HG03439 (cell line): ENCODE measurements around the gene ACAN.

Source experiments
- ATAC-seq: cut with Tn5 transposase; IDR thresholded peaks from one replicate; pipeline ENCODE4 v1.9.1; 2021; ENCODE audit warnings: mild to moderate bottlenecking, moderate library complexity; ENCODE audit not compliant: unreplicated experiment

The ACAN gene

DNA sequence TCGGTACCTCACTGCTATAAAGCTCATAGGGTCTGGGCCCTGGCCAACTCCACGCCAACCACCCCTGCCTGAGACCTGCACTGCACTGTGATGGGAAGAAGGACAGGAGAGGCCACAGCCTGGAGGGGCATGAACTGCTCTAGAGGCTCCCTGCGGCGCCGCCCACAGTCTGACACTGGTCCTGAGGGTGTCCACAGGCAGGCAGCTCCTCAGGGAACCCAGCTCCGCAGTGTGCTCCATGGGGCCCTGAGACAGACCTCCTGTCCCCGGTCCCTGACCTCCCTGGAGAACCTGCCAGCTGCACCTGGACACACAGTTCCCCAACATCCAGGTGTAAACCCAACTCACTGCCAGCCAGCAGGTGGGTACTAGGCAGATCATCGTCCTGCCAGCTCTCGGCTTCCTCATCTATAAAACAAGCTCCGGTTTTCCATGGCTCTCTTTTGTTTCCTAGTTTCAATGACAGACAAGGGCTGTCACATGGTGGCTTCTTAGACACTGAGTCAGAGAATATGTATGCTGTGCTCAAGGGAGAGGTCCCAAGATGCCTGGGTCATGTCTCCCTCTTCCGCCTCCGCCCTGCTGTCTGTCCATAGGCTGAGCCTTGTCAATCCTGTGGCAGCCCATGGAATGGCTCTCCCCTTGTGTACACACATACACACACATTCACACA is 97.2 kb downstream of the ACAN start:
- no peak for ATAC-seq

- ATAC-seq = no peak
These were observed 97.8 kb downstream of the ACAN start for GRCh38 chr15:88900982-88901418.

GRCh38 chr15:88901508-88902220 is 98.4 kb downstream of the ACAN start:
- no peak for ATAC-seq

DNA sequence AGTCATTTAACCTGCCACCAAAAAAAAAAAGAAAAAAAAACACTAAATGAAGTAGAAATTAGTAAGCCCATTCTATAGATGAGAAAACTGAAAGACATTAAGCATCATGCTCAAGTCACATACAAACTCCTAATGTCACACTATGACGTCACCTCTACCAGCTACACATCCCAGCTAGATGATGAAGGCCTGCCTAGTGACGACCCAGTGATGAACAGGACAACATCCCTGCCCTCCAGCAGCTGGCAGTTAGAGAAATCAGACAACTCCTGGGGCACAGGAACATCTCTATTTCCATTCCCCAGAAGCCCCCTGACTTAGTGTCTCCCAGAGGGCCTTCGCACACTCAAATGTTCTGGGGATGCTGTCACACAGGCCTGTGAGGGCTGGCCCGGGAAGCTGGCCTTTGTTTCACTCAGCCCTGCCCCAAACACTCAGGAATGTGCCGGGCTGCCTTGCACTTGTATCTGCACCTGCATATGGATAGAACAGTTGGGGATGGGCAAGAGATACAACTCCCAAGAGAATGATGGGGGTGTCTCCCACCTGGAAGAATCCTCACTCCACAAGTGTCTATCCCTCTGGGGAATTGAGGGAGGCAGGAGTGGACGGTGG is 99.1 kb downstream of the ACAN start:
- ATAC-seq = no peak

GRCh38 chr15:88902846-88903245 is 99.6 kb downstream of the ACAN start:
- no peak for ATAC-seq

DNA sequence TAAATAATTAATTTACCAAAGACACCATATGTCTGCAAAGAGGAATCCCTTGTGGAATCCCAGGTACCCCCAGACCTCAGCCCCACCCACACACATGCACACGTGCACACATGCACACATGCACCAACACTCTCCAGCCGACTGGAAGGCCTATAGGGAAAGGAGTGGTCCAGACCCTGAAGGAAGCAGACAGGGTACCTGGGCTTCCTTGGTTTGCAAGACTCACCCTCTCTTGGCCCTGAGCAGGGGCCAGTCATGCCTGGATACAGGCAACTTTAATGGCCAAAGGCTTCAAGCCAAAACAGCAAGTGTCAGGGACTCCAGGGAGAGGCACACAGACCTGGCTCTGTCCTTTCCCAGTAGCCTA is 101.0 kb downstream of the ACAN start:
- ATAC-seq = no peak

DNA sequence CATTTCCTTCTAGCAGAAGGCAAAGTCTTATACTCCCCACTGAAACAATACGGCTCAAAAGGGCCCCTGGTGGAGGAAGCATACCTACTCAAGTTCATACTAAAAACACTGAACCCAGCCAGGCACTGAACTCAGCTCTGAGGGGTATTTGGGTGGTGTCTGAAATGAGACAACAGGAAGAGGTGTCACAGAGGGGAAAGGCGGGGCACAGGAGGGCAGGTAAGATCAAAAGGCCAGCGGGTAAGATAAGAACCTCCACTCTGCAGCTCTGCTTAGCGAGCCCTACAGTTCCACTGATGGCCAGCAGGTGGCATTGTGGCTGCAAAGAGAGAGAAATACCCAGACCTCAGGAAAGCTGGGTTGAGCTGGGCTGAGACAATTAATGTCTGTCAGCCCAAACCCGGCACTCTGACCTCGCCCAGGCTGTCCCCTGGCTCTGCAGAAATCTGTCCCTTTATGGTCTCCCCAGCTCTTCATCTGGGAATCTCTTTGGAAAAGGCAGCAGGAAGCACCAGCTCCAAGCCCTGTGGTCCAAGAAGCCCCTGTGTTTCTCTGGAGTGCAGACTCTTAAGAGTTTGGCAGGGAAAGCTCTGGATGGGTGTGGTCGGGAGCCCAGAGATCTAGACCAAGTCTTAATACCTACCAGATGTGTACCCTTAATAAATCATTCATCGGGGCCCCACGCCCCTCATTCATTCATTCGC is 101.5 kb downstream of the ACAN start:
- peak; percentile 69 for ATAC-seq

DNA sequence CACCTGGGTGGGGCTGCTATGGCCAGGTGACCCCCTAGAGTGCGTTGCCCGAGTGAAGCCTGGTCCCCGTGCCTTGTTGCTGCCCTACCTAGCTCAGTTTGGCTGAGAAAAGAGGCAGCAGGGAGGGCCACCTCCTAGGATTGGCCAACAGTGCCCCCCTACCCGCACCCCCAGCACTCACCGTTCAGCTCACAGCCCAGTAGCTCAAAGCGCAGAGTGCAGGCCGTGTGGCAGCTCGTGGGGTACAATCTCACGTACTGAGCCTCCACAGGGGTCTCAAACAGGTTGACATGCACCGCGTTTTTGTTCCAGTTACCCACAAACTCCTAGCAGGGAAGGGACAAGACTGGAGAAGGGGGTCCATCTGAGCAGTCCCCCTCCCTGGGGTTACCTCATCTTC is 102.3 kb downstream of the ACAN start:
- no peak for ATAC-seq

- ATAC-seq = no peak
These were observed 102.9 kb downstream of the ACAN start for GRCh38 chr15:88906130-88906529.

GRCh38 chr15:88906551-88906950 is 103.3 kb downstream of the ACAN start:
- ATAC-seq = no peak

GRCh38 chr15:88907111-88907510 is 103.9 kb downstream of the ACAN start:
- no peak for ATAC-seq

GRCh38 chr15:88908123-88908522 is 104.9 kb downstream of the ACAN start:
- ATAC-seq = no peak

- ATAC-seq = no peak
These were observed 105.7 kb downstream of the ACAN start for GRCh38 chr15:88908697-88909621.

DNA sequence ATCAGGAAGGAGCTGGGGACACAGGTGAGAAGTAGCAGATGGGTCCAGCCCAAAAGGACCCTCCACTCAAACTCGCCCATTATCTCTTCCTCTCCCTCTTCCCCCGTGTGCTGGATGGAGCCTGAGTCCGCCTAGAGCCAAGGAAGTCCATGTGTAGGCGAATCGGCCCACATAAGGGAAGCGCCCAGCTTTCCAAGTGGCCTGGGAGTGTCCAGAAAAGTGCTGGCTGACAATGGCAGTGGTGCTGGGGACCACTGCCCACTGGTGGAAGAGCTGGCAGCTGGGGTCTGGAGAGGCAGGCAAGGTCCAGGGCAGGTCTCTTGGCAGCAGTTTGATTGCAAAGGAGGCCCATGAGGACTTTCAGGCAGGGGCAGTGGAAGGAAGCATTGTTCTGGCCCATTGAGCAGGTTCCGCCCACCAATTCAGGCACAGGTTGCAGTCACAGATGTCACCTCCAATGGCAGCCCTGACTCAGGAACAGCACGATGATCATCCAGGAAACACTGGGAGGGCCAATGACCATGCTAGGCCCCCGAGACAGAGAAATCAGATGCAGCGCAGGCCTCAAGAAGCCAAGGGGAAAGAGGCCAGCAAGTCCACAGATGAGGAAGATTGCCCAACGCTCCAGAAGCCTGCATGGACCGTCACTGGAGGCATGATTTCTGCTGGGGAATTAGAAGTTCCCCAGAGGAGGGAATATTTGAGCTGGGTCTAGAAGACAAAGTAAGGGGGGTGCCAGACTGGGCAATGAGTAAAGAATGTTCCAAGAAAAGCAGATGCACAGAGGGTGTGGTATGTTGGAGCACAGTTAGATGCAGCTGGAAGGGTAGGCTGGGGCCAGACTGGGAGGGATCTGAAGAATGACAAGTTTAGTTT is 107.0 kb downstream of the ACAN start:
- no peak for ATAC-seq

GRCh38 chr15:88911766-88912118 is 108.5 kb downstream of the ACAN start:
- no peak for ATAC-seq

- ATAC-seq = no peak
These were observed 109.3 kb downstream of the ACAN start for GRCh38 chr15:88912500-88912921.

- ATAC-seq = peak; percentile 82
These were observed 110.0 kb downstream of the ACAN start, which contains the start of gene MFGE8 for GRCh38 chr15:88913017-88913849. TSS of gene MFGE8 (minus strand) at chr15:88913379. CDS start at chr15:88913319, 60 bp downstream.

- ATAC-seq = no peak
These were observed 110.6 kb downstream of the ACAN start for GRCh38 chr15:88913850-88914169.

DNA sequence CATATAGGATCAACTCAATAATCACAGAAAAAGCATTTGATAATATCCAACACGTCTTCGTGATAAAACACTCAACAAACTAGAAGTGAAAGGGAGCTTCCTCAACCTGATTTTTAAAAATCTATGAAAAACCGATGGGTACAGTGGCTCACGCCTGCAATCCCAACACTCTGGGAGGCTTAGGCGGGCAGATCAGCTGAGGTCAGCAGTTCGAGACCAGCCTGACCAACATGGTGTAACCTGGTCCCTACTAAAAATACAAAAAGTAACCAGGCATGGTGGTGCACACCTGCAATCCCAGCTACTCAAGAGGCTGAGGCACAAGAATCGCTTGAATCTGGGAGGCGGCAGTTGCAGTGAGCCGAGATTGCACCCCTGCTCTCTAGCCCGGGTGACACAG is 112.1 kb downstream of the ACAN start:
- no peak for ATAC-seq
